ENCODE data around the gene ARL4C. TPM values are rescaled to one million over a fixed set of nuclear protein-coding genes. Genes with fewer than 3 reads are reported as not detected.

The ARL4C gene
- total RNA-seq, 6 donors from 2014 or later, result 16.6 to 33.1 (median 20.1) TPM

DNA sequence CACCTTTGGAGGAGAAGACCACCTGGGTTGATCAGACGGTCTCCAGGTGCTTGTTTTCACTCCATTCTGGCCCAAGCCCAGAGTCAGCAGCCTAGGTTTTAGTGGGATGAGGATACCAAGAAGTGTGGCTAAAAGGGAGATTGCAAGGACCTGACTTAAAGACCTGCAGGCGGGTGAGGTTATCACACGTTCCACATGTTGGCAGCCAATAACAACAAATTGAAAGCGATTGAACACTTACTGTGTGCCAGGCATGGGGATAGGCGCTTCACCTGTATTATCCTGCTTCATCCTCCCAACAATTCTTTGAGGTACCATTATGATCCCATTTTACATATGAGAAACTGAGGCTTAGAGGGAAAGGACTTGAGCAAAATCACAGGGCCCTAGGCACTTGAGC, 5.0 kb downstream of the ARL4C start:
- no peaks in the 10 kb centered on the region for H3K9me3 ChIP-seq
- WGBS, 2 donors, result 83 to 88% methylated on average over 5 of the region's 5 CpGs
- TF ChIP-seq POLR2A (IDR thresholded peaks at IDR 0.05) (no peak), EP300 (IDR thresholded peaks at IDR 0.05) (no peak), POLR2AphosphoS5 (IDR thresholded peaks at IDR 0.05) (no peak)
- TF ChIP-seq, protein P1, sequence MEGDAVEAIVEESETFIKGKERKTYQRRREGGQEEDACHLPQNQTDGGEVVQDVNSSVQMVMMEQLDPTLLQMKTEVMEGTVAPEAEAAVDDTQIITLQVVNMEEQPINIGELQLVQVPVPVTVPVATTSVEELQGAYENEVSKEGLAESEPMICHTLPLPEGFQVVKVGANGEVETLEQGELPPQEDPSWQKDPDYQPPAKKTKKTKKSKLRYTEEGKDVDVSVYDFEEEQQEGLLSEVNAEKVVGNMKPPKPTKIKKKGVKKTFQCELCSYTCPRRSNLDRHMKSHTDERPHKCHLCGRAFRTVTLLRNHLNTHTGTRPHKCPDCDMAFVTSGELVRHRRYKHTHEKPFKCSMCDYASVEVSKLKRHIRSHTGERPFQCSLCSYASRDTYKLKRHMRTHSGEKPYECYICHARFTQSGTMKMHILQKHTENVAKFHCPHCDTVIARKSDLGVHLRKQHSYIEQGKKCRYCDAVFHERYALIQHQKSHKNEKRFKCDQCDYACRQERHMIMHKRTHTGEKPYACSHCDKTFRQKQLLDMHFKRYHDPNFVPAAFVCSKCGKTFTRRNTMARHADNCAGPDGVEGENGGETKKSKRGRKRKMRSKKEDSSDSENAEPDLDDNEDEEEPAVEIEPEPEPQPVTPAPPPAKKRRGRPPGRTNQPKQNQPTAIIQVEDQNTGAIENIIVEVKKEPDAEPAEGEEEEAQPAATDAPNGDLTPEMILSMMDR (IDR thresholded peaks at IDR 0.05), result no peak
- DNase-seq (no peak), ATAC-seq (ENCODE audit: low FRiP score in 2 of 2) (no peak)
- no peak overlapping the region for H3K27ac ChIP-seq
- no peaks in the 10 kb centered on the region for H3K36me3 ChIP-seq
- H3K4me1 ChIP-seq, result peaks cover 18 to 28% (median 20%) of the 10 kb centered on the region in 4 donors
- H3K27me3 ChIP-seq, result peaks cover 0 to 4% (median 0%) of the 10 kb centered on the region in 4 donors
- peak overlapping the region in 1 of 4 donors; percentile 81 for H3K4me3 ChIP-seq

- peaks cover 0 to 4% (median 0%) of the 10 kb centered on the region in 4 donors for H3K27me3 ChIP-seq
- peaks cover 17 to 27% (median 19%) of the 10 kb centered on the region in 4 donors for H3K4me1 ChIP-seq
- no peaks in the 10 kb centered on the region for H3K36me3 ChIP-seq
- no peak for ATAC-seq (ENCODE audit: low FRiP score in 2 of 2)
- H3K9me3 ChIP-seq, result no peaks in the 10 kb centered on the region
- 57 to 79% methylated on average over 4 of the region's 4 CpGs for WGBS, 2 donors
- TF ChIP-seq, protein P1 (IDR thresholded peaks at IDR 0.05), result no peak
- no peak for TF ChIP-seq POLR2AphosphoS5 (IDR thresholded peaks at IDR 0.05)
- no peak for TF ChIP-seq POLR2A (IDR thresholded peaks at IDR 0.05)
- TF ChIP-seq EP300 (IDR thresholded peaks at IDR 0.05), result no peak
- H3K27ac ChIP-seq, result peak overlapping the region in 2 of 4 donors; percentile 3 to 6
- DNase-seq, result no peak
- no peak overlapping the region for H3K4me3 ChIP-seq
These were observed 5.6 kb downstream of the ARL4C start for GRCh38 chr2:234491281-234491680.

DNA sequence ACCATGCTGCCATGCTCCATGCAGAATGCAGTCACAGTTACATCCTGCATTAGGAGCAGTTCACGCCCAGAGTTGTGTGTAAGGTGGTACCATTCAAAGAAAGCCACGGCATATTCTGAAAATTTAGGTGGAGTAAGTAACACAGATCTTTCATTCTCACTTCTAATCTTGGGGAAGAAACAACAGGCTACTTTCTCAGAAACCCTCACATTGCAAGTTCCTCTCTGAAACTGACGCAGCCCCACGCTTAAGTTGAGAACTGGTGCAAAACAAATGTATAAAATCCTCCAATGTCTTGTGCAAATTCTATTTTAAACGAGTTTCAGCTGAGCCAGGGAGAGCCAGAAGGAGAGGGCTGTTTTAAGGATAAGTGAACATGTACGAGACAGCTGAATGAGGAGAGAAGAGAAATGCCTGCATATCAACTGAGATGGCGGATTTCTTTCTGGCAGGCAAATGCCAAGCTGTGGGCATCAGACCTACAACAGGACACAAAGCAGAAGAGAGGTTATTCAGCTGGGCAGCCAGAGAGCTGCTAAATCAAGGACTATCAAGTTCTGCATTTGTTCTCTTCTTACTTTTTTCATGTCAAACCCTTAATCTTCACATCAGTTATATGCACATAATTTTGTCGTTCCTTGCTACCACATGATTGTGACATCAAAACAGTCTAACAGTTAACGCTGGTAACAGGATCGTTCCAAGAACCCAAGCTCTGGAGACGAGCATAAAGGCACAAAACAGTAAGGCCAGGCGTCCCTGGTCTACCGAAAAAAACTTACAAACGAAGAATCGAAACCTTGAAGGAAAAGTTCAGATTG, 6.4 kb downstream of the ARL4C start:
- Histone ChIP-seq H3K27ac (peak overlapping the region in 2 of 4 donors; percentile 3 to 6), H3K9me3 (no peaks in the 10 kb centered on the region), H3K4me3 (no peak overlapping the region), H3K4me1 (peaks cover 9 to 19% (median 12%) of the 10 kb centered on the region in 4 donors), H3K36me3 (no peaks in the 10 kb centered on the region), H3K27me3 (peaks cover 0 to 4% (median 0%) of the 10 kb centered on the region in 4 donors)
- 63 to 71% methylated on average over 15 of the region's 15 CpGs for WGBS, 2 donors
- TF ChIP-seq EP300 (IDR thresholded peaks at IDR 0.05), result no peak
- no peak for TF ChIP-seq POLR2A (IDR thresholded peaks at IDR 0.05)
- no peak for TF ChIP-seq POLR2AphosphoS5 (IDR thresholded peaks at IDR 0.05)
- TF ChIP-seq, protein P1 (IDR thresholded peaks at IDR 0.05), result no peak
- DNase-seq (no peak), ATAC-seq (ENCODE audit: low FRiP score in 2 of 2) (no peak)

DNA sequence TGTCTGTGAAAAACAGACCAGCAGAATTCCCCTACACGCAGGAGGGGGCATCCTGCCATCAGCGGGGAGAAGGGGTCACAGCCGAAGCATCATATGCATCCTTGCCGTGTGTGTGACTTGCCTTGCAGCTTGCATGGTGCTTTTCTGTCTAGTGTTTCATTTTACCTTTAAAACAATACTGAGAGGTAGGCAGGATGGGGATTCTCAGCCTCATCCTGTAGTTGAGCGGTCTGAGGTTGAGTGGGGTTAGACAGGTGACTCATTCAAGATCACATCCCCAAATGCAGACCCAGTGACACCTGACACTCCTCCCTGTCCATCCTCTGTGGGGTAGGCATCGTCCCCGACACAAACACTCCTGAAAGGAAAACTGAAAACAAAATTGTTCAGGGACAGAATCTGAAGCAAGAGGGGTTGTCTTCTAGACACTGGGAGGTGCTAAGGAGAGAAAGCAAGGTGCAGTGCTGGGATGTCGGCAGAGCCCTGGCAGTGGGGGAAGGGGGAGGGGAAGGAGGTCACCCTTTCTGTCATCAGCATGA, 7.9 kb downstream of the ARL4C start:
- Histone ChIP-seq H3K4me3 (no peak overlapping the region), H3K27ac (no peak overlapping the region), H3K27me3 (no peaks in the 10 kb centered on the region), H3K9me3 (no peaks in the 10 kb centered on the region), H3K36me3 (no peaks in the 10 kb centered on the region), H3K4me1 (peaks cover 0 to 8% (median 2%) of the 10 kb centered on the region in 4 donors)
- DNase-seq, result no peak
- 55 to 70% methylated on average over 8 of the region's 8 CpGs for WGBS, 2 donors
- TF ChIP-seq, protein P1 (IDR thresholded peaks at IDR 0.05), result no peak
- TF ChIP-seq POLR2A (IDR thresholded peaks at IDR 0.05) (peak in 1 of 4 donors; percentile 21), POLR2AphosphoS5 (IDR thresholded peaks at IDR 0.05) (peak in 1 of 2 donors; percentile 12)
- no peak for ATAC-seq (ENCODE audit: low FRiP score in 2 of 2)
